Spleen (tissue), 7 donors: ENCODE data around the gene MTG2.

ENCODE experiments used
- POLR2A ChIP-seq, 3 donors: fragments of 450-650 bp; IDR thresholded peaks; one replicate each; pipeline ENCODE4 v1.5.1; 2017; ENCODE audit warnings: antibody characterized with exemption in 3 of 3, mild to moderate bottlenecking in 1 of 3
- TF ChIP-seq, protein P1 (sequence below), 11 experiments: fragments of 200-600 bp in 7 of 11; fragments of 450-650 bp in 4 of 11; sonication (generic) in 4 of 11; IDR thresholded peaks in 8 of 11; conservative IDR thresholded peaks in 3 of 11; 1 replicate in 7 of 11; 2 replicates in 4 of 11; pipeline versions ENCODE4 v1.4.0 to v1.8.0; 2016 to 2021; ENCODE audit warnings: antibody characterized with exemption in 11 of 11, inconsistent platforms in 4 of 11, mild to moderate bottlenecking in 1 of 11
- donor health status: DM: no; HTN: no; CAD: no; lungs with moderate emphysema.
- donor health status: DM: no; HTN: no; CAD: no.
- donor health status: DM: no; HTN: no; CAD: no.

DNA sequence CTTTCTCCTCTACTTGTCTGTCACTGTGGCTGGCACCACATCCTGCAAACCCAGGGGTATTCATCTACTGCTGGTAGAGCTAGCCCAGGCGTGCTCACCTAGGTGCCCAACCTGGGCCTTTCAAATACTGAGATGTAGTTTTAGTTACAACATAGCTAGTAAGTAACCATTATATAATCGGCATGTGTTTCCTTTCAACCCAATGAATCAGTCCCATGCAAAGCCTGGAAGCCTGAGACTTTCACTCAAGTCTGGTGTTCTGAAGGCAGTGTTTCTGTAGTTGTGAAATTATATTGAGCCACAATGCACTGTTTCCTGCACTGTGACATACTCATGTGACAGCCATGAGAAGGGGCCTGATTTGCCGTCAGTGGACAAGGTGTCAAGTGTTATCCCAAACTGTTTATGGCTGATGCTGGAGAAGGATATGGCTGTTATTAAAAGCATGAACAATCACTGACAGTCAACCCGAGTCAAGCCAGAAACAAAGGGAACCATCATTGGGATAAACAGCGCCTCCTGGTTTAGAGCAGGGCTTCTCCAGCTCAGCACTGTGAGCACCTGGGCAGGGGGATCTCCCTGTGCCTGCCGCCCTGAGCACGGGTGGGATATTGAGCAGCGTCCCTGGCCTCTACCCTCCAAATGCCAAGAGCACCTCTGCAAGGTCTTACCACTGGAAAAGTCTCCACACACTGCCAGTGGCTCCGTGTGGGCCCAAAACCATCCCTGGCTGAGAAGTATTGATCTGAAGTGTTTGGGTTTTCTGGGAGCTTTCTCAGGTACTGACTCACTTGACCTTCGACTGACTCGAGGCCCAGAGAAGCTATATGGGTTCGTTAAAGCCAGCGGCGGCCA, 41.2 kb upstream of the MTG2 start:
- TF ChIP-seq, protein P1, sequence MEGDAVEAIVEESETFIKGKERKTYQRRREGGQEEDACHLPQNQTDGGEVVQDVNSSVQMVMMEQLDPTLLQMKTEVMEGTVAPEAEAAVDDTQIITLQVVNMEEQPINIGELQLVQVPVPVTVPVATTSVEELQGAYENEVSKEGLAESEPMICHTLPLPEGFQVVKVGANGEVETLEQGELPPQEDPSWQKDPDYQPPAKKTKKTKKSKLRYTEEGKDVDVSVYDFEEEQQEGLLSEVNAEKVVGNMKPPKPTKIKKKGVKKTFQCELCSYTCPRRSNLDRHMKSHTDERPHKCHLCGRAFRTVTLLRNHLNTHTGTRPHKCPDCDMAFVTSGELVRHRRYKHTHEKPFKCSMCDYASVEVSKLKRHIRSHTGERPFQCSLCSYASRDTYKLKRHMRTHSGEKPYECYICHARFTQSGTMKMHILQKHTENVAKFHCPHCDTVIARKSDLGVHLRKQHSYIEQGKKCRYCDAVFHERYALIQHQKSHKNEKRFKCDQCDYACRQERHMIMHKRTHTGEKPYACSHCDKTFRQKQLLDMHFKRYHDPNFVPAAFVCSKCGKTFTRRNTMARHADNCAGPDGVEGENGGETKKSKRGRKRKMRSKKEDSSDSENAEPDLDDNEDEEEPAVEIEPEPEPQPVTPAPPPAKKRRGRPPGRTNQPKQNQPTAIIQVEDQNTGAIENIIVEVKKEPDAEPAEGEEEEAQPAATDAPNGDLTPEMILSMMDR (IDR thresholded peaks at IDR 0.05 in 8 of 11, conservative IDR thresholded peaks at IDR 0.05 in 3 of 11), result peak in 2 of 11 experiments; percentile 14 to 39
- no peak for TF ChIP-seq POLR2A (IDR thresholded peaks at IDR 0.05)
